Astrocyte of the cerebellum (primary cell): ENCODE data around the gene PARVB.

Experiments used
- DNase-seq: peaks from one replicate; pipeline ENCODE4 v3.0.0-alpha.2; 2011; ENCODE audit warnings: low read depth
- H3K4me3 ChIP-seq: 2 replicates; pipeline ENCODE4 v1.5.1; 2011; ENCODE audit warnings: mild to moderate bottlenecking, low read depth, low read length, moderate library complexity
- CTCF ChIP-seq: IDR thresholded peaks from 2 replicates; pipeline ENCODE4 v1.5.1; 2012; ENCODE audit warnings: low read length, low read depth, moderate library complexity, mild to moderate bottlenecking; ENCODE audit errors: missing control alignments
- in situ Hi-C: cut with HindIII; loops from 2 replicates; pipeline ENCODE4 v1.10.0; 2017; ENCODE audit warnings: low sequenced_read_pairs

Gene PARVB

GRCh38 chr22:44076825-44077224 lies 52.7 kb downstream of the PARVB start:
- in situ Hi-C loops = no loop called here
- TF ChIP-seq CTCF = no peak
- DNase-seq = no peak
- no peak overlapping the region for H3K4me3 ChIP-seq

GRCh38 chr22:44080936-44081861 lies 57.1 kb downstream of the PARVB start:
- DNase-seq = peak; percentile 63
- TF ChIP-seq CTCF = peak; percentile 96
- no peak overlapping the region for H3K4me3 ChIP-seq
- in situ Hi-C loops = loop anchor here (5.0 to 10.0 kb wide), 4 partner anchors 89 to 471 kb away; no protein-coding TSS in a partner anchor

GRCh38 chr22:44082801-44083200 lies 58.7 kb downstream of the PARVB start:
- no peak for TF ChIP-seq CTCF
- no peak for DNase-seq
- in situ Hi-C loops = loop anchor here (5.0 to 10.0 kb wide), 4 partner anchors 90 to 470 kb away; no protein-coding TSS in a partner anchor
- H3K4me3 ChIP-seq = no peak overlapping the region

- in situ Hi-C loops = loop anchor here (5.0 to 10.0 kb wide), 4 partner anchors 92 to 468 kb away; no protein-coding TSS in a partner anchor
- no peak for TF ChIP-seq CTCF
- H3K4me3 ChIP-seq = no peak overlapping the region
- DNase-seq = no peak
Measured at GRCh38 chr22:44084044-44084772, 60.1 kb downstream of the PARVB start.

- H3K4me3 ChIP-seq = no peak overlapping the region
- TF ChIP-seq CTCF = peak; percentile 59
- DNase-seq = peak; percentile 40
- in situ Hi-C loops = loop anchor here (10.0 kb wide), 1 partner anchor 369 kb away; no protein-coding TSS in a partner anchor
Measured at GRCh38 chr22:44085743-44086270, 61.7 kb downstream of the PARVB start.
